GM12878 (cell line): ENCODE data around the gene SOX18. TPM values are rescaled to one million over a fixed set of nuclear protein-coding genes. Genes with fewer than 3 reads are reported as not detected.

Experiments
- ATAC-seq: fragments of 200-7000 bp; cut with Tn5 transposase; 3 replicates; pipeline ENCODE4 v1.9.1; 2020; ENCODE audit warnings: mild to moderate bottlenecking, moderate library complexity
- BruUV-seq: library from RNA; stranded (reverse); fragments of 400-500 nt; replicated peaks from 2 replicates; lab custom pipeline; 2021; lab: Mats Ljungman, UMichigan
- CTCF ChIA-PET: fragments of 300-600 bp; sonication (Branson Sonifier 250); formaldehyde crosslinking; extraction: SDS; loops from one replicate; lab custom pipeline; 2021; ENCODE audit warnings: inconsistent platforms; lab: Yijun Ruan, JAX
- POLR2A ChIA-PET: fragments of 350-600 bp; formaldehyde crosslinking; extraction: SDS; loops from one replicate; lab custom pipeline; 2021; ENCODE audit warnings: inconsistent platforms; lab: Charles Lee
- RAD21 ChIA-PET: fragments of 300-600 bp; sonication (Branson Sonifier 250); formaldehyde crosslinking; loops from one replicate; lab custom pipeline; 2023; ENCODE audit warnings: antibody characterized with exemption; ENCODE audit not compliant: unreplicated experiment; lab: Charles Lee
- SMC1A ChIA-PET: fragments of 300-600 bp; sonication (Branson Sonifier 250); formaldehyde crosslinking; loops from one replicate; lab custom pipeline; 2023; ENCODE audit not compliant: unreplicated experiment, uncharacterized antibody; lab: Charles Lee
- DNase-seq: peaks from one replicate; pipeline ENCODE4 v3.0.0-alpha.2; 2011; ENCODE audit warnings: low read depth, low spot score
- FAIRE-seq: peaks from 3 replicates; lab custom pipeline; 2011; peaks lifted over from hg19 to GRCh38; lab: Jason Lieb, UNC
- H2AFZ ChIP-seq: 2 replicates; pipeline ENCODE4 v1.6.0; 2011; ENCODE audit warnings: low read depth, low read length, control low read depth; ENCODE audit not compliant: control insufficient read depth
- H3K27ac ChIP-seq: 2 replicates; pipeline ENCODE4 v1.5.1; 2011; ENCODE audit warnings: control low read depth; ENCODE audit not compliant: control insufficient read depth, insufficient read depth
- H3K27me3 ChIP-seq, 2 experiments: replicated peaks in 1 of 2; 2 replicates each; pipeline versions ENCODE4 v1.6.0 to v1.6.1; 2011; ENCODE audit warnings: low read length in 1 of 2; ENCODE audit not compliant: control insufficient read depth in 2 of 2, insufficient read depth in 2 of 2
- H3K36me3 ChIP-seq, 2 experiments: 2 replicates each; pipeline ENCODE4 v1.5.1; 2011; ENCODE audit warnings: low read length in 1 of 2; ENCODE audit not compliant: control insufficient read depth in 2 of 2, insufficient read depth in 2 of 2
- H3K4me1 ChIP-seq: 2 replicates; pipeline ENCODE4 v1.6.1; 2011; ENCODE audit warnings: mild to moderate bottlenecking, low read length, moderate library complexity, mixed read lengths; ENCODE audit not compliant: control insufficient read depth, insufficient read depth
- H3K4me2 ChIP-seq: 2 replicates; pipeline ENCODE4 v1.6.0; 2011; ENCODE audit warnings: control low read depth; ENCODE audit not compliant: control insufficient read depth, insufficient read depth
- H3K4me3 ChIP-seq: fragments of 200-600 bp; sonication (generic); 2 replicates; pipeline ENCODE4 v1.5.1; 2016
- H3K79me2 ChIP-seq: 2 replicates; pipeline ENCODE4 v1.6.0; 2011; ENCODE audit warnings: low read length; ENCODE audit not compliant: control insufficient read depth, insufficient read depth
- H3K9ac ChIP-seq: 2 replicates; pipeline ENCODE4 v1.8.0; 2011; ENCODE audit warnings: low read length, control low read depth, mixed read lengths; ENCODE audit not compliant: control insufficient read depth, insufficient read depth
- H3K9me3 ChIP-seq: replicated peaks from 3 replicates; pipeline ENCODE4 v1.5.1; 2011; ENCODE audit warnings: mild to moderate bottlenecking, low read length; ENCODE audit not compliant: control insufficient read depth, insufficient read depth
- H4K20me1 ChIP-seq: 2 replicates; pipeline ENCODE4 v1.6.0; 2011; ENCODE audit not compliant: control insufficient read depth, insufficient read depth
- BHLHE40 ChIP-seq, 2 experiments: fragments of 450-650 bp in 1 of 2; IDR thresholded peaks; 2 replicates each; pipeline ENCODE4 v1.6.1; 2011 to 2017; ENCODE audit warnings: low read depth in 2 of 2, borderline replicate concordance in 1 of 2, improper control_type of control experiment in 1 of 2, low read length in 1 of 2, mild to moderate bottlenecking in 1 of 2
- ESRRA ChIP-seq: IDR thresholded peaks from 2 replicates; pipeline ENCODE4 v1.6.1; 2012; ENCODE audit warnings: mild to moderate bottlenecking, low read length, improper control_type of control experiment
- MTA2 ChIP-seq: fragments of 450-650 bp; IDR thresholded peaks from 2 replicates; pipeline ENCODE4 v1.6.1; 2016; ENCODE audit warnings: low read depth, mild to moderate bottlenecking, moderate library complexity
- TCF3 ChIP-seq: IDR thresholded peaks from 2 replicates; pipeline ENCODE4 v1.6.1; 2012; ENCODE audit warnings: low read depth, mild to moderate bottlenecking, low read length, borderline replicate concordance; ENCODE audit not compliant: insufficient read depth
- ZNF207 ChIP-seq: fragments of 450-650 bp; IDR thresholded peaks from 2 replicates; pipeline ENCODE4 v1.6.1; 2014; ENCODE audit warnings: antibody characterized with exemption, mild to moderate bottlenecking, borderline replicate concordance
- WGBS: methylation state at CpG from one replicate; pipeline ENCODE4 v1.1.6; 2016; ENCODE audit warnings: low lambda C conversion rate; ENCODE audit not compliant: insufficient replicate concordance, insufficient coverage; ENCODE audit errors: missing lambda C conversion rate; 5-methylcytosine and 5-hydroxymethylcytosine counted together
- in situ Hi-C: fragments of 300-500 bp; cut with MboI; formaldehyde crosslinking; loops from 9 replicates; pipeline ENCODE4 v1.14.3; 2018; ENCODE audit warnings: mixed read lengths
- intact Hi-C: fragments of 100-400 bp; cut with micrococcal nuclease; formaldehyde crosslinking; loops from one replicate; pipeline ENCODE4 v1.14.2; 2022; ENCODE audit not compliant: unreplicated experiment
- polyA plus RNA-seq, 11 experiments: library from polyadenylated mRNA; depleted of rRNA in 4 of 11; unstranded in 6 of 11; stranded (reverse) in 5 of 11; fragments of >200 nt; fragmentation: Nextera tagmentation in 4 of 11; fragmentation: Illumina TruSeq in 1 of 11; extraction: Ambion mirVana in 4 of 11; extraction: Trizol in 1 of 11; gene quantifications; 1 replicate in 1 of 11; 2 replicates in 10 of 11; pipeline versions ENCODE4 v1.2.1 to v1.2.3, GENCODE V29; 2011 to 2016; ENCODE audit warnings: inconsistent platforms in 2 of 11, missing spikeins in 2 of 11, low read depth in 1 of 11
- total RNA-seq, 4 experiments: library from RNA; depleted of rRNA in 3 of 4; stranded (reverse); fragments of >200 nt in 3 of 4; fragmentation: Illumina TruSeq in 1 of 4; extraction: Trizol in 1 of 4; gene quantifications; 2 replicates each; pipeline versions ENCODE4 v1.2.1 to v1.2.3, GENCODE V29; 2013 to 2021
- TF ChIP-seq, protein P1 (sequence below): fragments of 450-650 bp; IDR thresholded peaks from 2 replicates; pipeline ENCODE4 v1.6.1; 2017; ENCODE audit warnings: antibody characterized with exemption, mild to moderate bottlenecking, moderate library complexity
- TF ChIP-seq, protein P2 (sequence below): fragments of 450-650 bp; IDR thresholded peaks from 2 replicates; pipeline ENCODE4 v1.6.1; 2017; ENCODE audit warnings: low read depth, mild to moderate bottlenecking, moderate library complexity
- TF ChIP-seq, protein P3 (sequence below): fragments of 450-650 bp; IDR thresholded peaks from 2 replicates; pipeline ENCODE4 v1.6.1; 2017; ENCODE audit warnings: mild to moderate bottlenecking, moderate library complexity
- TF ChIP-seq, protein P4 (sequence below): IDR thresholded peaks from 2 replicates; pipeline ENCODE4 v1.6.1; 2012; ENCODE audit warnings: low read depth, low read length, improper control_type of control experiment

Gene SOX18
- total and polyA plus RNA-seq, 10 of the 15 experiments (the other 5 are each of a cell fraction or from before 2014, with no cell fraction given) = 0.05 to 5.6 (median 0.28) TPM; not detected in 3

DNA sequence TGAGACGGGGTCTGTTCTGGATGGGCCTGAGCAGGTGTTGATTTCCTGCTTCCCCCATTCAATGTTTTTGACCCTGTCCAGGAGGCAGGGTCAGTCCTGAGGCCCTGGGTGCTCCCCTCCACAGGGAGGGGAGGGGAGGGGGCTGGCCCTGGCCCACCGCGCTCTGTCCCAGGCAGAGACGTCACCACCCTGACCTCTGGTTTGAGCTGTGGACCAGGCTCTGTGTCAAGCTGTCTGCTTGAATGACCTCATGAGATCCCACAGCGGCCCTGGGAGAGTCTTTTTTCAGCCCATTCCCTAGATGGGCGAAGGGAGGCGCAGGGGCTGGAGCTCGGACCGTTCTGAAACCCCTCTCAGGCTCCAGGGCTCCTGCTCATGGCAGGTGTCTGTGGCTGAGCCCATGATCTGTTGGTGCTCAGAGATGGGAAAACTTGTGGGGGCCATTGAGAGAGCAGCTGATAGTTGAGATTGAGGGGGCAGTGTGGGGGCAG, 43.6 kb upstream of the SOX18 start (continued):
- TF ChIP-seq, protein P1, sequence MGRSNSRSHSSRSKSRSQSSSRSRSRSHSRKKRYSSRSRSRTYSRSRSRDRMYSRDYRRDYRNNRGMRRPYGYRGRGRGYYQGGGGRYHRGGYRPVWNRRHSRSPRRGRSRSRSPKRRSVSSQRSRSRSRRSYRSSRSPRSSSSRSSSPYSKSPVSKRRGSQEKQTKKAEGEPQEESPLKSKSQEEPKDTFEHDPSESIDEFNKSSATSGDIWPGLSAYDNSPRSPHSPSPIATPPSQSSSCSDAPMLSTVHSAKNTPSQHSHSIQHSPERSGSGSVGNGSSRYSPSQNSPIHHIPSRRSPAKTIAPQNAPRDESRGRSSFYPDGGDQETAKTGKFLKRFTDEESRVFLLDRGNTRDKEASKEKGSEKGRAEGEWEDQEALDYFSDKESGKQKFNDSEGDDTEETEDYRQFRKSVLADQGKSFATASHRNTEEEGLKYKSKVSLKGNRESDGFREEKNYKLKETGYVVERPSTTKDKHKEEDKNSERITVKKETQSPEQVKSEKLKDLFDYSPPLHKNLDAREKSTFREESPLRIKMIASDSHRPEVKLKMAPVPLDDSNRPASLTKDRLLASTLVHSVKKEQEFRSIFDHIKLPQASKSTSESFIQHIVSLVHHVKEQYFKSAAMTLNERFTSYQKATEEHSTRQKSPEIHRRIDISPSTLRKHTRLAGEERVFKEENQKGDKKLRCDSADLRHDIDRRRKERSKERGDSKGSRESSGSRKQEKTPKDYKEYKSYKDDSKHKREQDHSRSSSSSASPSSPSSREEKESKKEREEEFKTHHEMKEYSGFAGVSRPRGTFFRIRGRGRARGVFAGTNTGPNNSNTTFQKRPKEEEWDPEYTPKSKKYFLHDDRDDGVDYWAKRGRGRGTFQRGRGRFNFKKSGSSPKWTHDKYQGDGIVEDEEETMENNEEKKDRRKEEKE = no peak

DNA sequence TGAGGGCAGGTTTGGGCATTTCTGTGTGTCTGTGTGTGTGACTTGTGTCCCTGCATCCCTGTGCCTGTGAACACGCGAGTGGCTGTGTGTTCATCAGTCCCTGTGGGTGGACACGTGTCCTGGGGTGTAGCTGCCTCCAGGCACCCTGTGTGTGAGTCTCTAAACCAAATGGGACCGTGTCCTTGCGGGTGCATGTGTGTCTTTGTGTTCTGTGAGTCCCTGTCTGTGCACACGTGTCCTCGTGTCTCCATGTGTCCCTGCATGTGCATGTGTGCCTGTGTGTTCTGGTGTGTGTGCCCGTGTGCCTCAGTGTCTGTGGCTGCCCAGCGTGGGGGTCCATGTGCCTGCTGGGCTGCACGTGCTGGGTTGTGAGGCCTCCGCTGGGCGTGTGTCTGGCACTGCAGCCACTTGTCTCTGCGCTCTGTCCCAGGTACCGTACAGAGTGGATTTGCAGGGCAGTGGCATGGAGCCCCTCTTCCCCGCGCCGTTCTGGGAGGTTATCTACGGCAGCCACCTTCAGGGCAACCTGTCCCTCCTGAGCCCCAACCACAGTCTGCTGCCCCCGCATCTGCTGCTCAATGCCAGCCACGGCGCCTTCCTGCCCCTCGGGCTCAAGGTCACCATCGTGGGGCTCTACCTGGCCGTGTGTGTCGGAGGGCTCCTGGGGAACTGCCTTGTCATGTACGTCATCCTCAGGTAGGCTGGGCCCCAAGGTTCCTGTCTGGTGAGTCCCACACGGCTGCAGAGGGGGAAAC, 43.0 kb upstream of the SOX18 start:
- CTCF ChIA-PET = no interaction called here
- H3K4me3 ChIP-seq = no peak overlapping the region
- no peak overlapping the region for H3K27ac ChIP-seq
- in situ Hi-C loops = no loop called here
- H3K4me1 ChIP-seq = peaks cover 7% of the 10 kb centered on the region
- WGBS = 42% methylated on average over 27 of the region's 27 CpGs
- H3K4me2 ChIP-seq = no peak overlapping the region
- H3K9me3 ChIP-seq = peaks cover 4% of the 10 kb centered on the region; the same call in 1 of the 3 replicates
- no peaks in the 10 kb centered on the region for H4K20me1 ChIP-seq
- ATAC-seq (peak; percentile 37; the same call in 2 of the 3 replicates), DNase-seq (no peak), FAIRE-seq (no peak)
- H2AFZ ChIP-seq = no peak overlapping the region
- H3K27me3 ChIP-seq = no peaks in the 10 kb centered on the region
- TF ChIP-seq TCF3 = no peak
- no peak for TF ChIP-seq ZNF207
- TF ChIP-seq, protein P2, sequence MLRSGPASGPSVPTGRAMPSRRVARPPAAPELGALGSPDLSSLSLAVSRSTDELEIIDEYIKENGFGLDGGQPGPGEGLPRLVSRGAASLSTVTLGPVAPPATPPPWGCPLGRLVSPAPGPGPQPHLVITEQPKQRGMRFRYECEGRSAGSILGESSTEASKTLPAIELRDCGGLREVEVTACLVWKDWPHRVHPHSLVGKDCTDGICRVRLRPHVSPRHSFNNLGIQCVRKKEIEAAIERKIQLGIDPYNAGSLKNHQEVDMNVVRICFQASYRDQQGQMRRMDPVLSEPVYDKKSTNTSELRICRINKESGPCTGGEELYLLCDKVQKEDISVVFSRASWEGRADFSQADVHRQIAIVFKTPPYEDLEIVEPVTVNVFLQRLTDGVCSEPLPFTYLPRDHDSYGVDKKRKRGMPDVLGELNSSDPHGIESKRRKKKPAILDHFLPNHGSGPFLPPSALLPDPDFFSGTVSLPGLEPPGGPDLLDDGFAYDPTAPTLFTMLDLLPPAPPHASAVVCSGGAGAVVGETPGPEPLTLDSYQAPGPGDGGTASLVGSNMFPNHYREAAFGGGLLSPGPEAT = no peak
- TF ChIP-seq, protein P3, sequence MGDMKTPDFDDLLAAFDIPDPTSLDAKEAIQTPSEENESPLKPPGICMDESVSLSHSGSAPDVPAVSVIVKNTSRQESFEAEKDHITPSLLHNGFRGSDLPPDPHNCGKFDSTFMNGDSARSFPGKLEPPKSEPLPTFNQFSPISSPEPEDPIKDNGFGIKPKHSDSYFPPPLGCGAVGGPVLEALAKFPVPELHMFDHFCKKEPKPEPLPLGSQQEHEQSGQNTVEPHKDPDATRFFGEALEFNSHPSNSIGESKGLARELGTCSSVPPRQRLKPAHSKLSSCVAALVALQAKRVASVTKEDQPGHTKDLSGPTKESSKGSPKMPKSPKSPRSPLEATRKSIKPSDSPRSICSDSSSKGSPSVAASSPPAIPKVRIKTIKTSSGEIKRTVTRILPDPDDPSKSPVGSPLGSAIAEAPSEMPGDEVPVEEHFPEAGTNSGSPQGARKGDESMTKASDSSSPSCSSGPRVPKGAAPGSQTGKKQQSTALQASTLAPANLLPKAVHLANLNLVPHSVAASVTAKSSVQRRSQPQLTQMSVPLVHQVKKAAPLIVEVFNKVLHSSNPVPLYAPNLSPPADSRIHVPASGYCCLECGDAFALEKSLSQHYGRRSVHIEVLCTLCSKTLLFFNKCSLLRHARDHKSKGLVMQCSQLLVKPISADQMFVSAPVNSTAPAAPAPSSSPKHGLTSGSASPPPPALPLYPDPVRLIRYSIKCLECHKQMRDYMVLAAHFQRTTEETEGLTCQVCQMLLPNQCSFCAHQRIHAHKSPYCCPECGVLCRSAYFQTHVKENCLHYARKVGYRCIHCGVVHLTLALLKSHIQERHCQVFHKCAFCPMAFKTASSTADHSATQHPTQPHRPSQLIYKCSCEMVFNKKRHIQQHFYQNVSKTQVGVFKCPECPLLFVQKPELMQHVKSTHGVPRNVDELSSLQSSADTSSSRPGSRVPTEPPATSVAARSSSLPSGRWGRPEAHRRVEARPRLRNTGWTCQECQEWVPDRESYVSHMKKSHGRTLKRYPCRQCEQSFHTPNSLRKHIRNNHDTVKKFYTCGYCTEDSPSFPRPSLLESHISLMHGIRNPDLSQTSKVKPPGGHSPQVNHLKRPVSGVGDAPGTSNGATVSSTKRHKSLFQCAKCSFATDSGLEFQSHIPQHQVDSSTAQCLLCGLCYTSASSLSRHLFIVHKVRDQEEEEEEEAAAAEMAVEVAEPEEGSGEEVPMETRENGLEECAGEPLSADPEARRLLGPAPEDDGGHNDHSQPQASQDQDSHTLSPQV = no peak
- TF ChIP-seq BHLHE40 (IDR thresholded peaks at IDR 0.05; ENCODE audit: borderline replicate concordance in 1 of 2, low read depth in 2 of 2, low read length in 1 of 2) = 0 out of 4 replicates have a peak, but pooled peaks of 1 of the 2 experiments have one; percentile 8
- no peak for TF ChIP-seq ESRRA
- no peak for TF ChIP-seq MTA2
- TF ChIP-seq, protein P4, sequence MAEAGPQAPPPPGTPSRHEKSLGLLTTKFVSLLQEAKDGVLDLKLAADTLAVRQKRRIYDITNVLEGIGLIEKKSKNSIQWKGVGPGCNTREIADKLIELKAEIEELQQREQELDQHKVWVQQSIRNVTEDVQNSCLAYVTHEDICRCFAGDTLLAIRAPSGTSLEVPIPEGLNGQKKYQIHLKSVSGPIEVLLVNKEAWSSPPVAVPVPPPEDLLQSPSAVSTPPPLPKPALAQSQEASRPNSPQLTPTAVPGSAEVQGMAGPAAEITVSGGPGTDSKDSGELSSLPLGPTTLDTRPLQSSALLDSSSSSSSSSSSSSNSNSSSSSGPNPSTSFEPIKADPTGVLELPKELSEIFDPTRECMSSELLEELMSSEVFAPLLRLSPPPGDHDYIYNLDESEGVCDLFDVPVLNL = no peak
- H3K79me2 ChIP-seq = no peaks in the 10 kb centered on the region
- SMC1A ChIA-PET = no interaction called here
- POLR2A ChIA-PET = no interaction called here
- BruUV-seq = no TSS peak
- RAD21 ChIA-PET = no interaction called here
- H3K9ac ChIP-seq = no peak overlapping the region
- intact Hi-C loops = no loop called here
- no peaks in the 10 kb centered on the region for H3K36me3 ChIP-seq
